Caco-2 (cell line): ENCODE measurements around the gene MYO1F. TPM values are rescaled to one million over a fixed set of nuclear protein-coding genes. Genes with fewer than 3 reads are reported as not detected.

ENCODE experiments used
- BruUV-seq: library from RNA; stranded (reverse); fragments of 400-500 nt; replicated peaks from 2 replicates; lab custom pipeline; 2021; lab: Mats Ljungman, UMichigan
- CTCF ChIA-PET: fragments of 300-600 bp; sonication (Branson Sonifier 250); formaldehyde crosslinking; loops from one replicate; lab custom pipeline; 2022; ENCODE audit warnings: antibody characterized with exemption; lab: Charles Lee
- POLR2A ChIA-PET: fragments of 300-600 bp; sonication (Branson Sonifier 250); formaldehyde crosslinking; loops from one replicate; lab custom pipeline; 2022; ENCODE audit warnings: antibody characterized with exemption; lab: Charles Lee
- DNase-seq, 2 experiments: peaks; one replicate each; pipeline versions ENCODE4 v3.0.0 to v3.0.0-alpha.2; 2020 to 2022
- H3K27me3 ChIP-seq: replicated peaks from 2 replicates; pipeline ENCODE4 v1.6.0; 2011; ENCODE audit warnings: low read length; ENCODE audit not compliant: control insufficient read depth, insufficient read depth
- H3K36me3 ChIP-seq: 2 replicates; pipeline ENCODE4 v1.5.1; 2011; ENCODE audit warnings: low read length; ENCODE audit not compliant: control insufficient read depth, insufficient read depth
- H3K4me1 ChIP-seq: fragments of 250-450 bp; sonication (Bioruptor Pico); 2 replicates; pipeline ENCODE4 v1.5.1; 2020; ENCODE audit warnings: mild to moderate bottlenecking
- H3K4me3 ChIP-seq: 2 replicates; pipeline ENCODE4 v1.5.1; 2011; ENCODE audit warnings: low read depth, mild to moderate bottlenecking, control low read depth, low read length
- H3K9me3 ChIP-seq: fragments of 250-450 bp; sonication (Bioruptor Pico); 2 replicates; pipeline ENCODE4 v1.5.1; 2020; ENCODE audit warnings: mild to moderate bottlenecking, moderate library complexity
- H3K27ac Mint-ChIP-seq: one replicate; pipeline ENCODE4 v1.8.0; 2022; ENCODE audit warnings: mixed read lengths; ENCODE audit not compliant: unreplicated experiment
- H3K27me3 Mint-ChIP-seq: one replicate; pipeline ENCODE4 v1.8.0; 2022; ENCODE audit warnings: mixed read lengths; ENCODE audit not compliant: insufficient read depth, unreplicated experiment
- H3K36me3 Mint-ChIP-seq: one replicate; pipeline ENCODE4 v1.8.0; 2022; ENCODE audit warnings: mild to moderate bottlenecking, mixed read lengths; ENCODE audit not compliant: insufficient read depth, unreplicated experiment
- H3K4me1 Mint-ChIP-seq: one replicate; pipeline ENCODE4 v1.8.0; 2022; ENCODE audit warnings: low read depth, mixed read lengths; ENCODE audit not compliant: unreplicated experiment
- H3K4me3 Mint-ChIP-seq: one replicate; pipeline ENCODE4 v1.8.0; 2022; ENCODE audit warnings: mild to moderate bottlenecking, moderate library complexity, mixed read lengths; ENCODE audit not compliant: unreplicated experiment
- H3K9me3 Mint-ChIP-seq: one replicate; pipeline ENCODE4 v1.8.0; 2022; ENCODE audit warnings: mixed read lengths; ENCODE audit not compliant: unreplicated experiment
- intact Hi-C: fragments of 100-400 bp; cut with micrococcal nuclease; formaldehyde crosslinking; loops from one replicate; pipeline ENCODE4 v1.10.0; 2022; ENCODE audit not compliant: unreplicated experiment
- total RNA-seq: library from RNA; stranded (reverse); gene quantifications from 2 replicates; pipeline ENCODE4 v1.2.3, GENCODE V29; 2022
- TF ChIP-seq, protein P1 (sequence below), 2 experiments: fragments of 200-600 bp in 1 of 2; IDR thresholded peaks; 1 replicate in 1 of 2; 2 replicates in 1 of 2; pipeline versions ENCODE4 v1.5.1 to v1.8.0; 2011 to 2022; ENCODE audit warnings: antibody characterized with exemption in 1 of 2, control low read depth in 1 of 2, inconsistent platforms in 1 of 2, low read depth in 1 of 2, low read length in 1 of 2, mild to moderate bottlenecking in 1 of 2, moderate library complexity in 1 of 2; ENCODE audit not compliant: insufficient read depth in 1 of 2, severe bottlenecking in 1 of 2, unreplicated experiment in 1 of 2

Gene MYO1F
- total RNA-seq, 1 experiment from 2014 or later: 0.25 TPM

DNA sequence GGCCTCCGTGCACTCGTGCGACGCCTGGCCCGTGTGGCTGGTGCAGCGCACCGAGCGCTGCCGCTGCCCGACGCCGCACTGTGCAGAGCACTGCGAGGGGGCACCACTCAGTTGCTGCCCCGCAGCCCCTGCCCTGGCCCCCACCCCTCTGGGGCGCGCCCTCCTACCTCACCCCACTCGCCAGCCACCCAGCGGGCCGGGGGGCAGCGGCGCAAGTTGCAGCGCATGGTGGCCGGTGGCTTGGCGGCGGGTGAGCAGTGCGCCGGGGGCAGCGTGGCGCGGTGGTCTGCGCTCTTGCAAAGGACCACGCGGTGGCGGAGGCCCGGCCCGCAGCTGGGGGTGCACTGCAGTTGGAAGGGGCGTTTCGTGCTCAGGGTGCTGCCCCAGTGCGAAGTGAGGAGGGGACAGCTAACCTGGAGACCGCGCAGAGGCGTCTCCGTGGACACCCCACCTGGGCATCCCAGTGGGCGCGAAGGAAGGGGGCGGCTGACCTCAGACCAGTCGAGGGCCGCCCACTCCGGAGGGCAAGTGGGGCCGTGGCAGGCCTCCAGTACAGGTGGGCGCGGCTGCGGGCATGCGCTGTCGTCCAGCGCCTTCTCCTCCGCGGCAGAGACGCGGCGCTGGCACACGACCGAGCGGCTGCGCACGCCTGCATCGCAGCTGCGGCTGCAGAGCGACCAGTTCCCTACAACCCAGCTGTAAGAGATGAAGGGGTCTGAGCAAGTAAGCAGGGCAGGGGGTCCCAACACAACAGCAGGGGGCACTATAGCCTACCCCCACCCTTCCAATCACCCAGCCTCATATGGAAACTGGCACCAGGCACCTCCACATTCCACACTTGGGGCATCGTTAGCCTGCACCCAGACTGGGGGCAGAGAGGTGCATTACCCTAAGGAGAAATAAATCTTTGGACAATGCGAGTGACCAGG lies 8.0 kb upstream of the MYO1F start:
- H3K4me1 ChIP-seq: peaks cover 4% of the 10 kb centered on the region; the same call in 1 of the 2 replicates
- intact Hi-C loops: loop anchor here (5.0 kb wide), 1 partner anchor 107 kb away; no protein-coding TSS in a partner anchor
- ChIA-PET POLR2A (no interaction called here), CTCF (interaction anchor here (0.6 kb wide), 1 partner anchor 231 kb away, joined by 5 read pairs; no protein-coding TSS in a partner anchor)
- no peaks in the 10 kb centered on the region for H3K36me3 Mint-ChIP-seq
- no peaks in the 10 kb centered on the region for H3K36me3 ChIP-seq
- H3K4me3 Mint-ChIP-seq: no peak overlapping the region
- H3K4me1 Mint-ChIP-seq: no peaks in the 10 kb centered on the region
- no TSS peak for BruUV-seq
- H3K9me3 ChIP-seq: no peaks in the 10 kb centered on the region
- H3K27ac Mint-ChIP-seq: no peak overlapping the region
- peaks cover 6% of the 10 kb centered on the region for H3K27me3 Mint-ChIP-seq
- no peaks in the 10 kb centered on the region for H3K27me3 ChIP-seq
- TF ChIP-seq, protein P1, sequence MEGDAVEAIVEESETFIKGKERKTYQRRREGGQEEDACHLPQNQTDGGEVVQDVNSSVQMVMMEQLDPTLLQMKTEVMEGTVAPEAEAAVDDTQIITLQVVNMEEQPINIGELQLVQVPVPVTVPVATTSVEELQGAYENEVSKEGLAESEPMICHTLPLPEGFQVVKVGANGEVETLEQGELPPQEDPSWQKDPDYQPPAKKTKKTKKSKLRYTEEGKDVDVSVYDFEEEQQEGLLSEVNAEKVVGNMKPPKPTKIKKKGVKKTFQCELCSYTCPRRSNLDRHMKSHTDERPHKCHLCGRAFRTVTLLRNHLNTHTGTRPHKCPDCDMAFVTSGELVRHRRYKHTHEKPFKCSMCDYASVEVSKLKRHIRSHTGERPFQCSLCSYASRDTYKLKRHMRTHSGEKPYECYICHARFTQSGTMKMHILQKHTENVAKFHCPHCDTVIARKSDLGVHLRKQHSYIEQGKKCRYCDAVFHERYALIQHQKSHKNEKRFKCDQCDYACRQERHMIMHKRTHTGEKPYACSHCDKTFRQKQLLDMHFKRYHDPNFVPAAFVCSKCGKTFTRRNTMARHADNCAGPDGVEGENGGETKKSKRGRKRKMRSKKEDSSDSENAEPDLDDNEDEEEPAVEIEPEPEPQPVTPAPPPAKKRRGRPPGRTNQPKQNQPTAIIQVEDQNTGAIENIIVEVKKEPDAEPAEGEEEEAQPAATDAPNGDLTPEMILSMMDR (IDR thresholded peaks at IDR 0.05; ENCODE audit: insufficient read depth in 1 of 2, low read depth in 1 of 2, low read length in 1 of 2, severe bottlenecking in 1 of 2, unreplicated experiment in 1 of 2): no peak
- H3K4me3 ChIP-seq: no peak overlapping the region
- DNase-seq: no peak
- H3K9me3 Mint-ChIP-seq: no peaks in the 10 kb centered on the region

DNA sequence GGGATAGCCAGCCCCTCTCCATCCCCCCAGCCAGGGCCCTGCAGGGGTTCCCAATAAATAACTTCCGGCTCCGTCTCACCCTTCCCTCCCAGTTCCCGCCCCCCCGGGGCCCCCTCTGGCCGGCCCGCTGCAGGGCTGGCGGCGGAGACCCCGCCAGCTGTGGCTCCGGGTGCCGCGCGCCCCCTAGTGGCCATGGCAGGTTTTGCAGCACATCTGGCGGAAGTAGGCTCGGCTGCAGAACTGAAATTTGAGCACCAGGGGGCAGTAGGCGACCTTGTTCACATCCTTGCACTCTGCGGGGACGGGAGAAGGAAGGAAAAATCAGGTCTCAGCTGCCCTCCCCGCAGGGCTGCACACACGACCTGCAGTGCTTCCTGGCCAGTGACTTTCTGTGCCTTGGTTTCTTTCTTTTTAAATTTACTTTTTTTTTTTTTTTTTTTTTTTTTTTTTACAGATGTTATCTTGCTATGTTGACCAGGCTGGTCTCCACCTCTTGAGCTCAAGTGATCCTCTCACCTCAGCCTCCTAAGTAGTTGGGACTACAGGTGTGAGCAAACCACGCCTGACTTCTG lies 3.6 kb upstream of the MYO1F start:
- DNase-seq: peak; percentile 76 to 84
- Mint-ChIP-seq H3K27ac (no peak overlapping the region), H3K4me1 (peaks cover 6% of the 10 kb centered on the region), H3K9me3 (no peaks in the 10 kb centered on the region), H3K36me3 (no peaks in the 10 kb centered on the region), H3K27me3 (peaks cover 9% of the 10 kb centered on the region), H3K4me3 (no peak overlapping the region)
- no peak overlapping the region for H3K4me3 ChIP-seq
- H3K4me1 ChIP-seq: no peaks in the 10 kb centered on the region
- no peaks in the 10 kb centered on the region for H3K9me3 ChIP-seq
- no peaks in the 10 kb centered on the region for H3K36me3 ChIP-seq
- intact Hi-C loops: loop anchor here (5.0 kb wide), 1 partner anchor 112 kb away; no protein-coding TSS in a partner anchor
- CTCF ChIA-PET: interaction anchor here (0.5 to 2.2 kb wide), 10 partner anchors 12 to 854 kb away, joined by 3 to 10 read pairs (median 4); partner anchors contain the start of genes ZNF266 and ZNF414
- H3K27me3 ChIP-seq: no peaks in the 10 kb centered on the region
- TF ChIP-seq, protein P1 (IDR thresholded peaks at IDR 0.05; ENCODE audit: insufficient read depth in 1 of 2, low read depth in 1 of 2, low read length in 1 of 2, severe bottlenecking in 1 of 2, unreplicated experiment in 1 of 2): peak; percentile 98
- POLR2A ChIA-PET: no interaction called here
- BruUV-seq: no TSS peak

DNA sequence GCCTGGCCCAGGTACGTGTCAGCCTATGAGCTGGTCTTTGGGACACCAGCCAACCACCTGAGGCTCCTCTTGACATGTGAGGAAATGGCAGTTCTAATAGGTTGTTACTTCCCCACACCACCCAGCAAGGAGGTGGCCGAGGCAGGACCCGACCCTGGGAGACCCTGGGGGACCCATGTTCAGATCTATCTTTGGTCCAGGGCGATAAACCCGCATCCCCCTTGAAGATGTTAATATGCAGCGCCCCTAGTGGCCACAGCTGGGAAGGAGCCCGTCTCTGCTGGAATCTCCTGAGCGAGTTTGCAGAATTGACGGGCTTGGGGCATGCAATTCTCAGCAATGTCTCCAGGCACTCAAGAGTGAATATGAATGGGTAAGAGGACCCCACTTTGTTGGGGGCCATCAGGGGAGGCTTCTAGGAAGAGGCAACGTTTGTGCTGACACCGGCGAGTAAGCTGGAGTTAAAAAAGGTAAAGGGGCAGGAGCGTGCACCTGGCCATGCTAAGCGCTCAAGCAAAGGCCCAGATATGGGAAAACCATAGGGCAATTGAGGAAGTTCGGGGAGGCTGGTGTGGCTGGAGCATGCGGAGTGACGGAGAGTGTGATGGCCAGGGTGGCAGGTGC lies 1.5 kb upstream of the MYO1F start:
- peaks cover 6% of the 10 kb centered on the region for H3K4me1 Mint-ChIP-seq
- Histone ChIP-seq H3K4me3 (no peak overlapping the region), H3K27me3 (no peaks in the 10 kb centered on the region), H3K36me3 (no peaks in the 10 kb centered on the region), H3K9me3 (no peaks in the 10 kb centered on the region), H3K4me1 (no peaks in the 10 kb centered on the region)
- no peaks in the 10 kb centered on the region for H3K36me3 Mint-ChIP-seq
- DNase-seq: peak; percentile 67 to 71
- H3K27me3 Mint-ChIP-seq: peaks cover 9% of the 10 kb centered on the region
- TF ChIP-seq, protein P1 (IDR thresholded peaks at IDR 0.05; ENCODE audit: insufficient read depth in 1 of 2, low read depth in 1 of 2, low read length in 1 of 2, severe bottlenecking in 1 of 2, unreplicated experiment in 1 of 2): peak; percentile 85 to 90
- H3K4me3 Mint-ChIP-seq: no peak overlapping the region
- H3K9me3 Mint-ChIP-seq: peaks cover 10% of the 10 kb centered on the region
- POLR2A ChIA-PET: interaction anchor here (0.7 kb wide), 1 partner anchor 65 kb away, joined by 5 read pairs; the partner anchor contains the start of gene ZNF414
- intact Hi-C loops: no loop called here
- CTCF ChIA-PET: interaction anchor here (0.6 to 1.7 kb wide), 4 partner anchors 21 to 527 kb away, joined by 3 to 7 read pairs (median 4); partner anchors contain the start of gene ZNF414
- BruUV-seq: no TSS peak
- H3K27ac Mint-ChIP-seq: no peak overlapping the region
